ENCODE results near the gene TMSB10. TPM values are rescaled to one million over a fixed set of nuclear protein-coding genes. Genes with fewer than 3 reads are reported as not detected.
A peak's percentile ranks its signal among the peaks of the same experiment; 100 is the strongest.

TMSB10 gene
- total and polyA plus RNA-seq, 2 experiments from 2014 or later = 834 to 2,942 TPM

- H3K27me3 Mint-ChIP-seq (ENCODE audit: insufficient read depth, low read depth, poor library complexity) = peaks cover 16% of the 10 kb centered on the region
- H3K4me3 Mint-ChIP-seq = peak overlapping the region; percentile 39; the same call in 1 of the 3 replicates
- Histone ChIP-seq H3K4me1 (ENCODE audit: insufficient read depth) (peaks cover 20% of the 10 kb centered on the region), H3K27me3 (ENCODE audit: insufficient read depth) (no peaks in the 10 kb centered on the region), H3K4me2 (peak overlapping the region; percentile 66; the same call in 1 of the 2 replicates), H2AFZ (peak overlapping the region; percentile 61), H3K4me3 (no peak overlapping the region), H3F3A (replicated peaks; ENCODE audit: low read depth) (0 out of 2 replicates have a peak, but pooled peaks cover 1% of the 10 kb centered on the region), H3K79me2 (replicated peaks; ENCODE audit: insufficient read depth) (no peaks in the 10 kb centered on the region), H3K9me2 (ENCODE audit: insufficient read depth) (no peaks in the 10 kb centered on the region), H3K36me3 (ENCODE audit: insufficient read depth) (no peaks in the 10 kb centered on the region), H3K27ac (ENCODE audit: low read depth) (peak overlapping the region; percentile 34; the same call in 1 of the 2 replicates), H4K20me1 (replicated peaks; ENCODE audit: insufficient read depth) (no peaks in the 10 kb centered on the region; the same call in 1 of the 2 replicates)
- no peak for TF ChIP-seq STAT1 (IDR thresholded peaks at IDR 0.05; ENCODE audit: unreplicated experiment)
- TF ChIP-seq EZH2 (IDR thresholded peaks at IDR 0.05; ENCODE audit: low read depth, unreplicated experiment) = no peak
- no peak for TF ChIP-seq ZNF462 (CRISPR knock-in tag; IDR thresholded peaks at IDR 0.05)
- TF ChIP-seq ZNF331 (CRISPR knock-in tag; IDR thresholded peaks at IDR 0.05; ENCODE audit: low read depth) = no peak
- no peak for TF ChIP-seq CTCF (conservative IDR thresholded peaks at IDR 0.05; ENCODE audit: low read depth in 2 of 2)
- TF ChIP-seq ZNF114 (CRISPR knock-in tag; IDR thresholded peaks at IDR 0.05) = no peak
- no peak for TF ChIP-seq ETS1 (IDR thresholded peaks at IDR 0.05)
- TF ChIP-seq REST (IDR thresholded peaks at IDR 0.05; ENCODE audit: unreplicated experiment) = no peak
- TF ChIP-seq CREB1 (CRISPR knock-in tag; IDR thresholded peaks at IDR 0.05; ENCODE audit: low read depth) = no peak
- TF ChIP-seq EZH2phosphoT487 (IDR thresholded peaks at IDR 0.05; ENCODE audit: unreplicated experiment) = no peak
- no peak for TF ChIP-seq JUNB (IDR thresholded peaks at IDR 0.05; ENCODE audit: unreplicated experiment)
- no peak for TF ChIP-seq NANOG (IDR thresholded peaks at IDR 0.05; ENCODE audit: borderline replicate concordance)
- no peak for TF ChIP-seq POLR2AphosphoS5 (IDR thresholded peaks at IDR 0.05; ENCODE audit: low read depth)
- peaks cover 30% of the 10 kb centered on the region for H3K4me1 Mint-ChIP-seq
- H3K27ac Mint-ChIP-seq = peak overlapping the region; percentile 71
- no peaks in the 10 kb centered on the region for H3K9me3 Mint-ChIP-seq
- DNase-seq (ENCODE audit: low spot score) (peak; percentile 45), ATAC-seq (peak; percentile 74)
- H3K36me3 Mint-ChIP-seq (ENCODE audit: low read depth) = no peaks in the 10 kb centered on the region
These were observed 34.6 kb downstream of the TMSB10 start for GRCh38 chr2:84940088-84940470.

All from GM23338 (cell line).